Activated T-helper 9 cell treated with anti-CD3 and anti-CD28 coated beads, Interleukin-2, amount 50 U/mL, for 16 hours (primary cell): ENCODE measurements around the gene TSPEAR.

Source experiments
- DNase-seq: peaks from one replicate; pipeline ENCODE4 v3.0.0-alpha.2; 2020; ENCODE audit warnings: low read depth

TSPEAR gene

GRCh38 chr21:44711327-44712202 is at the start of gene TSPEAR:
Gene TSPEAR (minus strand): TSS chr21:44711572. CDS start chr21:44711514, 58 bp downstream.
- no peak for DNase-seq

- DNase-seq: no peak
These were observed 49.0 kb upstream of the TSPEAR start for GRCh38 chr21:44760376-44760775.

GRCh38 chr21:44759628-44760285 is 48.4 kb upstream of the TSPEAR start:
- no peak for DNase-seq

GRCh38 chr21:44758781-44759627 is 47.6 kb upstream of the TSPEAR start:
- DNase-seq: no peak

- no peak for DNase-seq
These were observed 46.8 kb upstream of the TSPEAR start for GRCh38 chr21:44758141-44758561.

GRCh38 chr21:44757731-44758130 is 46.4 kb upstream of the TSPEAR start:
- DNase-seq: no peak

- DNase-seq: no peak
These were observed 45.2 kb upstream of the TSPEAR start for GRCh38 chr21:44756423-44757185.

GRCh38 chr21:44755227-44755626 is 43.9 kb upstream of the TSPEAR start:
- no peak for DNase-seq

GRCh38 chr21:44753357-44753756 is 42.0 kb upstream of the TSPEAR start:
- DNase-seq: no peak

GRCh38 chr21:44752671-44753235 is 41.4 kb upstream of the TSPEAR start:
- DNase-seq: no peak

- no peak for DNase-seq
These were observed 40.6 kb upstream of the TSPEAR start for GRCh38 chr21:44751799-44752636.

GRCh38 chr21:44751186-44751798 is 39.9 kb upstream of the TSPEAR start:
- DNase-seq: no peak

GRCh38 chr21:44750675-44751025 is 39.3 kb upstream of the TSPEAR start:
- DNase-seq: no peak

GRCh38 chr21:44749759-44750674 is 38.6 kb upstream of the TSPEAR start:
- DNase-seq: no peak

GRCh38 chr21:44749116-44749758 is 37.9 kb upstream of the TSPEAR start:
- no peak for DNase-seq

- DNase-seq: no peak
These were observed 37.2 kb upstream of the TSPEAR start for GRCh38 chr21:44748621-44749020.

- DNase-seq: no peak
These were observed 31.2 kb upstream of the TSPEAR start for GRCh38 chr21:44742418-44743153.

GRCh38 chr21:44741921-44742320 is 30.5 kb upstream of the TSPEAR start:
- DNase-seq: no peak
